Esophagus muscularis mucosa (tissue), 4 donors: ENCODE results near the gene MAP3K4. TPM values are rescaled to one million over a fixed set of nuclear protein-coding genes. Genes with fewer than 3 reads are reported as not detected.

Experiments used
- DNase-seq: peaks from one replicate; pipeline ENCODE4 v3.0.0-alpha.2; 2017; ENCODE audit errors: extremely low spot score
- H3K27ac ChIP-seq, 4 donors: fragments of 200-600 bp; sonication (generic); replicated peaks in 1 of 4; 1 replicate in 3 of 4; 2 replicates in 1 of 4; pipeline ENCODE4 v1.5.1; 2016 to 2019; ENCODE audit warnings: mild to moderate bottlenecking in 1 of 4
- H3K27me3 ChIP-seq, 4 donors: fragments of 200-600 bp; sonication (generic); one replicate each; pipeline versions ENCODE4 v1.5.1 to v1.6.0; 2016 to 2019
- H3K36me3 ChIP-seq, 4 donors: fragments of 200-600 bp; sonication (generic); one replicate each; pipeline ENCODE4 v1.5.1; 2016 to 2019
- H3K4me1 ChIP-seq, 4 donors: fragments of 200-600 bp; sonication (generic); one replicate each; pipeline ENCODE4 v1.5.1; 2016 to 2019
- H3K4me3 ChIP-seq, 4 donors: fragments of 200-600 bp; sonication (generic); 1 replicate in 2 of 4; 2 replicates in 2 of 4; pipeline ENCODE4 v1.5.1; 2016 to 2019; ENCODE audit warnings: mild to moderate bottlenecking in 4 of 4, moderate library complexity in 1 of 4
- H3K9me3 ChIP-seq, 4 donors: fragments of 200-600 bp; sonication (generic); 1 replicate in 3 of 4; 2 replicates in 1 of 4; pipeline ENCODE4 v1.5.1; 2016 to 2019
- EP300 ChIP-seq: sonication (generic); formaldehyde crosslinking; IDR thresholded peaks from one replicate; pipeline ENCODE4 v1.6.1; 2017; ENCODE audit warnings: antibody characterized with exemption
- POLR2A ChIP-seq: fragments of 450-650 bp; IDR thresholded peaks from one replicate; pipeline ENCODE4 v1.6.1; 2017; ENCODE audit warnings: antibody characterized with exemption, moderate library complexity, mild to moderate bottlenecking, low read depth
- POLR2AphosphoS5 ChIP-seq, 2 donors: sonication (generic); formaldehyde crosslinking; IDR thresholded peaks; one replicate each; pipeline ENCODE4 v1.6.1; 2017; ENCODE audit warnings: antibody characterized with exemption in 2 of 2
- WGBS: methylation state at CpG from one replicate; pipeline ENCODE4 v1.1.5; 2018; 5-methylcytosine and 5-hydroxymethylcytosine counted together
- intact Hi-C: fragments of 100-400 bp; cut with DNase I; formaldehyde crosslinking; loops from one replicate; pipeline ENCODE4 v1.15.1; 2023
- total RNA-seq, 4 donors: library from RNA; depleted of rRNA; stranded (reverse); fragments of >200 nt; gene quantifications; one replicate each; pipeline versions ENCODE4 v1.1.0 to v1.2.1, GENCODE V29; 2016
- TF ChIP-seq, protein P1 (sequence below), 3 experiments: fragments of 200-600 bp in 2 of 3; fragments of 450-650 bp in 1 of 3; sonication (generic) in 2 of 3; IDR thresholded peaks; one replicate each; pipeline ENCODE4 v1.5.1; 2017 to 2019; ENCODE audit warnings: antibody characterized with exemption in 3 of 3, mild to moderate bottlenecking in 2 of 3, moderate library complexity in 1 of 3

The MAP3K4 gene
- total RNA-seq, 4 donors from 2014 or later, result 17.9 to 22.8 (median 21.5) TPM

DNA sequence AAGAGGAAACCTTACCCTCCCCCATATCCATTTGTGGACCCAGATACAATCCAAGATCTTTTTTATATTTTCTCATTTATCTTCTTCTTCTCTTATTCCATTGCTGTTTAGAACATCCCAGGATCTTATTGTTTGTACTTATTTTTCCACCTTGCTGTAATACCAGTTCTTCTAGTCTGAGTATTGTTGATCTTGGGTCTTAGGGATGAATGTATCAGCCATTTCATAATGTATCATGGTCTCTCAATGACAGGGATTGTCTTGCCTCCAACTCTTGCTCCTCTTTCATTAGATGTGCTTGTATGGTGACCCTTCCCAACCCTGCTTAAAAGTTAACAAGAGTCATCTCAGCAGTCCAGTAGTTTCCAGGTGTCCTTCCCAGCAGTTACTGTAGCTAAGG is 63.3 kb downstream of the MAP3K4 start:
- Histone ChIP-seq H3K27ac (no peak overlapping the region), H3K4me1 (peaks cover 0 to 3% (median 0%) of the 10 kb centered on the region in 4 donors), H3K27me3 (no peaks in the 10 kb centered on the region), H3K36me3 (peaks cover 0 to 4% (median 1%) of the 10 kb centered on the region in 4 donors), H3K4me3 (no peak overlapping the region), H3K9me3 (no peaks in the 10 kb centered on the region)
- DNase-seq, result no peak
- TF ChIP-seq EP300, result no peak
- TF ChIP-seq, protein P1, sequence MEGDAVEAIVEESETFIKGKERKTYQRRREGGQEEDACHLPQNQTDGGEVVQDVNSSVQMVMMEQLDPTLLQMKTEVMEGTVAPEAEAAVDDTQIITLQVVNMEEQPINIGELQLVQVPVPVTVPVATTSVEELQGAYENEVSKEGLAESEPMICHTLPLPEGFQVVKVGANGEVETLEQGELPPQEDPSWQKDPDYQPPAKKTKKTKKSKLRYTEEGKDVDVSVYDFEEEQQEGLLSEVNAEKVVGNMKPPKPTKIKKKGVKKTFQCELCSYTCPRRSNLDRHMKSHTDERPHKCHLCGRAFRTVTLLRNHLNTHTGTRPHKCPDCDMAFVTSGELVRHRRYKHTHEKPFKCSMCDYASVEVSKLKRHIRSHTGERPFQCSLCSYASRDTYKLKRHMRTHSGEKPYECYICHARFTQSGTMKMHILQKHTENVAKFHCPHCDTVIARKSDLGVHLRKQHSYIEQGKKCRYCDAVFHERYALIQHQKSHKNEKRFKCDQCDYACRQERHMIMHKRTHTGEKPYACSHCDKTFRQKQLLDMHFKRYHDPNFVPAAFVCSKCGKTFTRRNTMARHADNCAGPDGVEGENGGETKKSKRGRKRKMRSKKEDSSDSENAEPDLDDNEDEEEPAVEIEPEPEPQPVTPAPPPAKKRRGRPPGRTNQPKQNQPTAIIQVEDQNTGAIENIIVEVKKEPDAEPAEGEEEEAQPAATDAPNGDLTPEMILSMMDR (IDR thresholded peaks at IDR 0.05), result no peak
- TF ChIP-seq POLR2AphosphoS5 (IDR thresholded peaks at IDR 0.05), result no peak
- TF ChIP-seq POLR2A, result no peak
- intact Hi-C loops, result no loop called here

DNA sequence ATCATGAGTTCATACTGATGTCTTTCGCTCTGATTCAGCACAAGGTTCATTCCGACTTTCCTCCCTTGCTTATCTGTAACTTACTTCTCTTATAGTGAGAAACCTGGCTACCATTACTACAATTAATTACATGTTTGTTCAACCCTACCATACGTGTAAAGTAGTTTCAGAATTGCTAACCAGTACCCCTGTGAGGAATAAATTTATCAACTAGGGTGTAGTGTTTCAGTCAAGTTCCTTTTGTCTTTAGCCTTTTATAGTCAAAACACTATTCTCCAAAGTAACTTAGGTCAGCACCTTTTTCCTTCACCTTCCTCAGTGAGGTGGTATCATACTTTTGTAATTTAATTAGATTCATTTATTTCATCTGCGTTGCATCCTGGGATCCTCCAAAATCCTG is 64.9 kb downstream of the MAP3K4 start:
- intact Hi-C loops, result no loop called here
- DNase-seq, result no peak
- WGBS, result 92% methylated on average over 4 of the region's 4 CpGs
- Histone ChIP-seq H3K4me3 (no peak overlapping the region), H3K36me3 (peaks cover 0 to 7% (median 2%) of the 10 kb centered on the region in 4 donors), H3K4me1 (peaks cover 0 to 3% (median 0%) of the 10 kb centered on the region in 4 donors), H3K27ac (no peak overlapping the region), H3K27me3 (no peaks in the 10 kb centered on the region), H3K9me3 (no peaks in the 10 kb centered on the region)
- TF ChIP-seq, protein P1 (IDR thresholded peaks at IDR 0.05), result no peak
- TF ChIP-seq EP300 (no peak), POLR2AphosphoS5 (IDR thresholded peaks at IDR 0.05) (no peak), POLR2A (no peak)

DNA sequence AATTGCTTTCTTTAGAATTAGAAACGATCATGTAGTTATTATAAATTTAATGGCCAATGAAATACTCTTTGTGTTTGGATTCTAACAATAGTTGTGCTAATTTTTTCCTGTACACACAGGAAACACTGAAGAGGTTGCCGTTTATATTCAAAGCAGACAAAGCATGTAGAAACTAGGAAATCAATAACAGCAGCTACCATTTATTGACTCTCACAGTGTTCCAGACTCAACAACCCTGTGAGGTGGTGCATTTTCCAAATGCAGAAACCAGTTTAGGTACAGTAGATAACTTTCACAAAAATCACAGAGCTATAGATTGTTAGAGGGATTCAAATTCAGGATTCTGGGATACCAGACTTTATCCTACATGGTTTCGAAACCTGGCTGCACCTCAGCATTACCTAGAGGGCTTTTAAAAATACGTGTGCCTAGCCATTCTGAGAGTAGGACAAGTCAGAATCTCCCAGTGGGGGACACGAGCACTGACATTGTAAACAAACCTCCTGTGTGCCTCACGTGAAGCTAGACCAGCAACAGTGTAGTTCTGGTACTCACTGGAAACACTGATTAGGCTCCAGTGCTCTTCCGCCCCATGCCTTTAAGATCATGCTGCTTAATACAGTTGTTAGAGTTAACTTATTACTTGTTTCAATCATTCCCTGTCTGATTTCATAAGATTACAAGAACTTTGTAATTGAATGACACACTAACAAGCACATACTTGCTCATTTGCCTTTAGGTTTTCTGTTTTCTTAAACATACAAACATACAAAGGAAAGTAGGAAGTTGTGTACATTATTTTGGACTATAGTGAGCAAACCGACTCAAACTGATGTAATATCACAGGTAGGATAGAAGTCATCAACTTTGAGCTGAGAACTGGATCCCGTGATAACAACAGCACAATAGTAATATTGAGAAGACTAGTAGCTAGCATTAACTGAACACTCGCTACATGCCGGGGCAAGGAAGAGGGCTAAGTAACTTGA is 65.8 kb downstream of the MAP3K4 start:
- 80% methylated on average over 10 of the region's 11 CpGs for WGBS
- H3K27ac ChIP-seq, result no peak overlapping the region
- intact Hi-C loops, result no loop called here

DNA sequence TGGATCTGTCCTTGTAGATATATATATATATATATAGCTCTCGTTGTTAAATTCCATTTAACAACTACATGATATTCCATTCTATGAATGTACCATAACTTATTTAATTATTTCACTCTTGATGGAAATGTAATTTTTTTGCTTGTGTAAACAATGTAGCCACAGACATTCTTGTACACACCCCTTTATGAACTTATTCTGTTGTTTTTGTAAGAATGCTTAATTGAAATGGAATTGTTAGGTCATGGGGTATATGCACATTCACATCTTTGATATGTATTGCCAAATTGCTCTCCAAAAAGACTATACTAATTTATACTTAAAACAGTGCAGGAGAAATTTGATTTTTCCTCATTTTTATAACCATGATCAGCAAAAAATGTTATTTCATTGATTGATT is 67.2 kb downstream of the MAP3K4 start:
- 77% methylated on average over 1 of the region's 1 CpG for WGBS
- Histone ChIP-seq H3K27me3 (no peaks in the 10 kb centered on the region), H3K9me3 (no peaks in the 10 kb centered on the region), H3K4me1 (peaks cover 0 to 3% (median 0%) of the 10 kb centered on the region in 4 donors), H3K4me3 (no peak overlapping the region), H3K27ac (no peak overlapping the region), H3K36me3 (peaks cover 0 to 7% (median 0%) of the 10 kb centered on the region in 4 donors)
- TF ChIP-seq, protein P1 (IDR thresholded peaks at IDR 0.05), result no peak
- TF ChIP-seq EP300 (no peak), POLR2AphosphoS5 (IDR thresholded peaks at IDR 0.05) (no peak), POLR2A (no peak)
- no peak for DNase-seq
- intact Hi-C loops, result no loop called here

More for the DNA sequence above, 65.8 kb downstream of the MAP3K4 start:
- no peak for DNase-seq
- H3K4me1 ChIP-seq, result peaks cover 0 to 3% (median 0%) of the 10 kb centered on the region in 4 donors
- H3K4me3 ChIP-seq, result no peak overlapping the region
- H3K36me3 ChIP-seq, result peaks cover 0 to 7% (median 0%) of the 10 kb centered on the region in 4 donors
- H3K9me3 ChIP-seq, result no peaks in the 10 kb centered on the region
- TF ChIP-seq, protein P1 (IDR thresholded peaks at IDR 0.05), result no peak
- TF ChIP-seq POLR2AphosphoS5 (IDR thresholded peaks at IDR 0.05) (no peak), POLR2A (no peak)
- H3K27me3 ChIP-seq, result no peaks in the 10 kb centered on the region
